NCI-H1694 (cell line): ENCODE data around the gene CHD9.

ENCODE experiments used
- DNase-seq: peaks from one replicate; lab custom pipeline; 2025; lab: John Stamatoyannopoulos, UW

Gene CHD9

GRCh38 chr16:53094013-53094630 is 39.3 kb downstream of the CHD9 start:
- DNase-seq, result no peak

- DNase-seq, result no peak
Observed at GRCh38 chr16:53097190-53097589, 42.4 kb downstream of the CHD9 start.

GRCh38 chr16:53098526-53099317 is 43.9 kb downstream of the CHD9 start:
- DNase-seq, result peak; percentile 61

DNA sequence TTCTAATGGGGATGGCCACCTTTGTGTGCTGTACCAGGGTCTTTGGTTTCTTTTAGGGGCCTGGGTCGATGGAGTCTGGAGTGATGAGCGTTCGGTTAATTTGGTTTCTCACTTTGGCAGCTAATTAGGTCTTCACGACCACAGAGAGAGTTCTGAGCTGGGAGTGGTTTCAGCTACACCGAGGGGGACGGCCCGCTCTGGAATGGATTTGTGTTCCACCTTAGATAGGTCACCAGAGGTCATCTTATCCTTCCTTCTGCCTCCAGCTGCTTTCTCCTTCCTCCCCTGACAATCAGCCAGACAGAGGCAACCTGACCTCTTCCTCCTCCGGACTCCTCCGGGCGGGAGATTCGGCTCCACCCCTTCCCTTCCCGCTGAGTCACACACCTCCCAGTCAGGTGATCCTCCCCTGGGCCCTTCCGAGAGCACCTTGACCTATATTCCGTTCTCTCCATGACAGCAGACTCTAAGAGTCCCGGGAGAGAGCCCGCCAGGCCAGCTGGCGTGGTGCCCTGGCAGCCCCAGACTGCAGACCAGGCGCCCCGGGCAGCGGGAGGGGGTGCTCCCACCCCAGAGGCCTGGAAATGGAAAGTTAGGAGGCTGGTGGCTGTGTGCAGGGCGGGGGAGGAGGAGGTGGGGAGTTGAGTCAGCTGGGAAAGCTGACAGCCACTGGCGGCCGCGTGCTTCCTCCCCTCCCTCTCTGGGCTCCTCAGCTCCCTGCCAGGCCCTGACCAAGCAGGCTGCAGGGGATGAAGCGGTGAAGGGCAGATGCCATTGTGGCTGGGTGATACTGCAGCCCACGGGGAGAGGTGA is 44.7 kb downstream of the CHD9 start:
- DNase-seq, result peak; percentile 61

DNA sequence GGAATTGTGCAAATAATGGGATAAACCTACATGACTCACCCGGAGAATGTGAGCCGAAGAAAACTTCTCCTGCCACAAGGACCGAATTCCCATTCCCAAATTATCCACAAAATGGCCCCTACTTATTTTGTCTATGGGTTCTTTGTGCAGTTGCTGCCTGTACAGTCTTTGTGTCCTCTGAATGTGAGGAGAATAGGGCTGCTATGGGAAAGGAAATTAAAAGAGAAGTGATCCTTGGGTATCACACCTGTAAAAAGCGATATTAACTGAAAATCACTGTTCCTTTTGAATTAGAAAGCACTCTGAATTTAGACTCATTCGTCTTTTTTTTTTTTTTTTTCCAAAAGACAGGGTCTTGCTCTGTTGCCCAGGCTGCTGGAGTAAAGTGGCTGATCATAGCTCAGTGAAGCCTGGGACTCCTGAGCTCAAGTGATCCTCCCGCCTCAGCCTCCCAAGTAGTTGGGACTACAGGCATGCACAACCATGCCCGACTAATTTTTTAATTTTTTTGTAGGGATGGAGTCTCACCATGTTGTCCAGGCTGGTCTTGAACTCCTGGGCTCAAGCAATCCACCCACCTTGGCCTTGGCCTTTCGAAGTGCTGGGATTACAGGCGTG is 45.4 kb downstream of the CHD9 start:
- DNase-seq, result no peak

DNA sequence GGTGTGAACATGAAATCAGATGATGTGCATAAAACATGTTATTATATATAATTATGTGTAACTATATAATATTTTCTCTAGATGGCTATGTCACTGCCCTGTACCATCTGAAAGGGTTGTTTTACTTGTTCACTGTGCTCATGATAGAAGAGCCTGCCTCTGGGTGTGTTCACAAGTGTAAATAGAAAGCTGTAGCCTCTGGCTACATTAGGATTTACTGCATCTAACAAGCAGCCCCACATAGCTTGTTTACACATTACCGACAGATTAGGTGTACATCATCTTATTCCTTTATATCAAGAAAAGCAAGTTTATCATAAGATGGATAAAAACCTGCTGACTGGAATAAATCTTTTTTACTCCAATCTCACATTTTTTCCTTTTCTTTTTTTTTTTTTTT is 46.1 kb downstream of the CHD9 start:
- no peak for DNase-seq

DNA sequence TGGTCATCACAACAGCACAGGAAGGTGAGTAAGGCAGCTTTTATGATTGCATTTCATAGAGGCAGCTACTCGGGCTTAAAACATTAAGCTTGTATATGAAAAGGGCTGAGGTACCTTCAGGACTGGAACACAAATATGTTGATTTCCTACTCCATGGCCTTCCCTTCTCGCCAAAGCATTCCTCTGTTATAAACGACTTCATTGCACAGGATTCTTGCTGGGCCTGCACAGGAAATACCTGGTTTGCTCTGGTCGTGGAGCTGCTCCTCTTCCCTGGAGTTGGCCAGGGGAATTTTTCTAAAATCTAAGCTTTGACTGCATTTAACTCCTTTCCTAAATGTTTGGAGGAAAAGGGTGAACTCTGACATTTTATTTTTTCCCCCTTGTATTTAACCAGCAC is 49.0 kb downstream of the CHD9 start:
- DNase-seq, result no peak

DNA sequence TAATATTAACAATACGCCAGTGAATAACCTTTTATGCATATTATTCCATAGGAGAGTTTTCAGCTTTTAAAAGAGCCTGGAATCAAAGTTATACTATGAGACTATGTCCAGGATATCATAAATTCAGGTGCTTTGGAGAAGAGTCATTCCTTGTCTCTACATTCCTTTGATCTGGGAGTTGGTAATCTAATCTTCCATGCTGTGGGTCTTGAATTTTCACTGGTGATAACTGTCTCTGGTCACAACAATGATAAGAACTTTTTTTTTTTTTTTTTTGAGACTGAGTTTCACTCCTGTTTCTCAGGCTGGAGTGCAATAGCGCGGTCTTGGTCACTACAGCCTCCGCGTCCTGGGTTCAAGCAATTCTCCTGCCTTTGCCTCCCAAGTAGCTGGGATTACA is 50.8 kb downstream of the CHD9 start:
- DNase-seq, result no peak

DNA sequence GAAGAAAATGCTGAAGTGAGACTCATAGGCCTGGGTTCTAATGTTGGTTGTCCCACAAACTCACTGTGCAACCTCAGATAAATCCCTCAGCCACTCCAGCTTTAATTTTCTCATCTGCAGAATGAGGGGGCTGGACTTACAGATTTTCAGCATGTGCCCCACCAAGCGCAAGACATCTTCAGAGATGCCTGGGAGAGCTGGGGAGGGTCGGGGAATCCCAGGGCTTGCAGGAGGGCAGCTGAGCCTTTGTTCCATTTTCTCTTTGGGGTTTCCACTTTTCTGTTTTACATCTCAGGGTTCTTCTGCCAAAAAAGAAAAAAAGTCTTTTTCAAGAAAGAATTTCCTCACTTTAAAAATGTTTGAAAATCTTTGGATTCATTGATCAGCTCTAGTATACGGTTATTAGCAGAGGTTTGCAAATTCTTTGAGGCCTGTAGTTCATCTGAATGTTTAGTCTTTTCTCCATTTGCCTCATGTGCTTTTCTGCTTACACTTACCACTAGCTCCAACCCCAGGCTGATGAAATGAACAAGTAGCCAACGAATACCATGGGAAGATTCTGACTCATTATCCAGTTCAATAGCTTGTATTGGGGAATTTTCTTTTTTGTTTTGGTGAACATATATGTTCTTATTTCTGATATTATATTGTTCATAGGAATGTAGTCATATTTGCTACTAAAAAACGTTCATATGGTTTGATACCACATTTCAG is 56.4 kb downstream of the CHD9 start:
- no peak for DNase-seq

GRCh38 chr16:53112015-53112414 is 57.2 kb downstream of the CHD9 start:
- DNase-seq, result no peak

DNA sequence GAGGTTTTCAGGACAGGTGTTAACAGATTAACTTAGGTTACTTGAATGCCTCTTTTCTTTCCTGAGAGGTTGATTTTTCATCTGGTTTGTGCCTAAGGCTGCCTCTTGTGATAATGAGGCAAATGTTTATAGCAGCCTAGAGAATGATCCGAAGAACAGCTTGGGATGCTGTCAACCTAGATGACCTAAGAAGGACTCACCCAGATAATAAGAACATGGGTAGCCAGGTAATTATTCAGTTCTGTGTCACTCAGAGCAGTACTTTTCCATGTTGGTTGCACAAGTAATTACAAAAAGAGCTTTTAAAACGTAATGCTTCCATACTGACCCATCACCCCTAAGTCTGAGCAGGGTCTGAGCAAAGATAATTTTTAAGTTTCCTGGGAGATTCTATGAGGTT is 60.3 kb downstream of the CHD9 start:
- no peak for DNase-seq

GRCh38 chr16:53115773-53116172 is 61.0 kb downstream of the CHD9 start:
- no peak for DNase-seq

- DNase-seq, result no peak
Observed at GRCh38 chr16:53121043-53121620, 66.3 kb downstream of the CHD9 start.

GRCh38 chr16:53121661-53122060 is 66.9 kb downstream of the CHD9 start:
- no peak for DNase-seq

DNA sequence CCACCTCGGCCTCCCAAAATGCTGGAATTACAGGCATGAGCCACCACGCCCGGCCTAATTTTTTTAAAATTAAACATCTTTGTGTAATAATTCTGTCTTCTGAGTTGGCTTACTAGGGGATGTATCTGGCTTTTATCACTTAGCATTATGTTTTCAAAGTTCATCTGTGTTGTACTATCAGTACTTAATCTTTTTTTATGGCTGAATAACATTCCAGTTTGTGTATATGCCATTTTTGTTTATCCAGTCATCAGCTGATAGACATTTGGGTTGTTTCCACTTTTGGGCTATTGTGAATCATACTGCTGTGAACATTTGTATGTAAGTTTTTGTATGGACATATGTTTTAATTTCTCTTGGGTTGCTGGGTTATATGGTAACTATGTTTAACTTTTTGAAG is 69.0 kb downstream of the CHD9 start:
- no peak for DNase-seq

GRCh38 chr16:53126390-53126789 is 71.6 kb downstream of the CHD9 start:
- no peak for DNase-seq

DNA sequence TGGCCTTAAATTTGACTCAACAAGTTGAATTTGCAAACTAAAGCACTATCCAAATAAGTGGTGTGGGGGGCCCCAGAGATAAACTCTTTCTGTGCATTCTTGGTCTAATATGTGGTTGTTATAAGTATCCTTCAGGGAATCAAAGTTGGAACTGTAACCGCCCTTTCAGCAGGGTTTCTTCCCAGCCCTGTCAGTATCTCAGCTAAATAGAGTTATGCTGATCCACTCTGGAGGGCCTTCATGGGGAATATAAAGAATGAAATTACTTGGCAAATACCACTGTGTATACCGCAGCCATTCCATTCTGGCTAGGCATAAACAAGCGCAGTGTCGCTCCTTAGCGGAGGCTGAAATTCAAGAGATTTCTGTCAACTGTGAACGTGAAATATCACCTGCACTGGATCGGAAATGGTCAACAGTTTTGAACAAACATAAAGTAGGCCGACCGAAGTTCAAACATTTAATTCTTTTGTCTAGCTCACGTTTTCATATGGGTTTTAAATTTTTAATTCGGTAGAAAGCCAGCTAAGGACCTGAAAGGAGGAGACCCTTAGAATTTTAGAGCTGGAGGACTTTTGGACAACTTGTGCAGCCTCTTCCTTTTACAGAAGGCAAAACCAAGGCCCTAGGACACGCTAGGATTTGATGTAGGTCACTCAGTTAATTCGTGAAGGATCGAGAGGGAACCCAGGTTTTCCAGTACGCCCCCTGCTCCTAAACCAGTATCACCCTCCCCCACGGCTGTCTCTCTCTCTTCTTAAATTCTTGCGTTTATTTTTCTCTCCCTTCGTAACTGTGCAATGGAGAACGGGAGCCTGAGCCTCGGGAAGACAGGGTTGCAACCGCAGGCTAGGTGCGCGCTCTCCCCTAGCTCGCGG is 74.7 kb downstream of the CHD9 start:
- no peak for DNase-seq

DNA sequence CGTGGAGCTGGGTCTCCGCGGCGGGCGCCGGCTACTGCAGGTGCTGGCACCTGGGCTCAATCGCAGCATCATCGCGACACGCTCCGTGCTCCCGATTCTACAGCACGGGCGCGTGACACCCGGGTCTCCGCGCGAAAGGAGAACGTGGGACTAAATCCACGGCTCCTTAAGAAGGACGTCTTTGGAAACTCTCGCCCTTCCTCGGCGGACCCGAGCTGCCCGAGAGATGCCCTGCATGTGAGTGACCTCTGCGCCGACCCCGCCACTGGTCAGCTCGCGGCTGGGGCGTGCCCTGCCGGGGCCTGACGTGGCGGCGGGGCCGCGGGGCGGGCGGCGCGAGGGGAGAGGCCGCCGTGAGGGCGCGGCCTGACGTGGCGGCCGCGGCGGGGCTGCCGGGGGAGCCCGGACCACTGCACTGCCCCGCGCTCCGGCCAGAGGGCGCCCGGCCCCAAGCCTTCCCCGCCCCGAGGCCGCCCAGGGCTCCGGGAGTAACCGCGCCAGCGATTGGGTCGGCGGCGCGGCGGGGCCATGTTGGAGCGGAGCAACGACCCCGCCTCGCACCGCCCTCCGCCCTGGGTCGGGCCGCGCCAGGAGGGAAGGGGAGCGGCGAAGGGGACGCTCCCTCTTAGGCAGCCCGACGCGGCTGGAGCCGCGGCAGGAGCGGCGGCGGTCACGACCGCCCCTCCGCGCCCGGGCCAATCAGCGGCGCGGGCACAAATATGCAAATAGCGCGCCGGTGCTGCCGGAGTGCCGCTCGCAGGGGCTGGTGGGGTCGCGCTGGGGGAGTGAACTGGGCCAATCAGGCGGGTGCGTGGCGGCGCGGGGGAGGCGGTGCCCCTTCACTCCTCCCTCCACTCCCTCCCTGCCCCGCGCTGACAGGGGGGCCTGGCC is 75.6 kb downstream of the CHD9 start:
- DNase-seq, result peak; percentile 87

GRCh38 chr16:53131050-53131362 is 76.2 kb downstream of the CHD9 start:
- DNase-seq, result no peak
